AG08396 (cell line): ENCODE results near the gene GPN2.

ENCODE experiments used
- DNase-seq: peaks from one replicate; pipeline ENCODE4 v3.0.0; 2012; ENCODE audit warnings: low spot score, mixed read lengths

The GPN2 gene

DNA sequence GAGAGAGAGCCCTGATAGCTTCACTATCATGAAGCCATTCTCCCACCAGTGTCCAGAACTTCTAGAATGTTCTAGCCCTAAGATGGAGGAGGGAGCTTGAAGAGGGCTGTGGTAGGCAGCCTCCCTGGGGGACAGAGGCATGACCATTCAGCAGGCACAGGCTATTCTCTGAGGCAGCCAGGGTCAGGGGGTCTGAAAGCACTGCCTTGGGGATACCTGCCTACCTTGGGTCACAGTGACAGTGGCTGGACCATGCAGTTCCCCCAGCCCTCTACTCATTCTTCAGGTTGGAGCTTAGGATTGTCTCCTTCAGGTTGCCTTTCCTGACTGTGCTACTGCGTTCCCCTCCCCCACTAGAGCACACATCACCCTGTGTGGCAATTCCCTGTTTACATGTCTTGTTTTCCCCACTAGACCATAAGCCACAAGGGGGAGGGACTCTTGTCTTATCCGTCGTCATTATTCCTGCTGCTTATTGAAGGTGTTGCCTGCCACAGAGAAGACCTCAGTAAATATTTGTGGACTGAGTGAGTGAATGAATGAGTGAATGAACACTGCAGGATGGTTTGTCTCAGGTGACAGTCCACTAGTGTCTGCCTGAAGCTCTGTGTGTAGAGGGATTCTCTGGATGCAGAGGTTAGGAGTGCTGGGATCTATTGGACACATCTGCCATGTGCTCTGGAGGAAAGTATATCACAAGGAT is 58.4 kb downstream of the GPN2 start:
- peak; percentile 25 for DNase-seq

DNA sequence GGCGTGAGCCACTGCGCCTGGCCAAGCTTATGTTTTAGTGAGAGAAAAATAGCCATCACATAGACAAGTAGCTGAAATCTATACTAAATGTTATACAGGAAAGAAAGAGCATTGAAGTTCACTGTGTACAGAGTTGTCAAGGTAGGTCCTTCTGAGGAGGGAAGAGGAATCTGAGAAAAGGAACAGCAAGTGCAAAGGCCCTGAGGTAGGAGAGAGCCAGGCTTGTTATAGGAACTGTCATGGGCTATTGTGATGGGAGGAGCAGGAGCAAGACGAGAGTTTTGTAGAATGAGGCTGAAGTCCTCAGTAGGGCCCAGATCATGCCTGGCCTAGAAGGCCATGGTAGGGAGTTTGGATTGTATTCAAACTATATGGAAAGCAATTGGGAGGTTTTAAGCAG is 59.0 kb downstream of the GPN2 start:
- DNase-seq = no peak

DNA sequence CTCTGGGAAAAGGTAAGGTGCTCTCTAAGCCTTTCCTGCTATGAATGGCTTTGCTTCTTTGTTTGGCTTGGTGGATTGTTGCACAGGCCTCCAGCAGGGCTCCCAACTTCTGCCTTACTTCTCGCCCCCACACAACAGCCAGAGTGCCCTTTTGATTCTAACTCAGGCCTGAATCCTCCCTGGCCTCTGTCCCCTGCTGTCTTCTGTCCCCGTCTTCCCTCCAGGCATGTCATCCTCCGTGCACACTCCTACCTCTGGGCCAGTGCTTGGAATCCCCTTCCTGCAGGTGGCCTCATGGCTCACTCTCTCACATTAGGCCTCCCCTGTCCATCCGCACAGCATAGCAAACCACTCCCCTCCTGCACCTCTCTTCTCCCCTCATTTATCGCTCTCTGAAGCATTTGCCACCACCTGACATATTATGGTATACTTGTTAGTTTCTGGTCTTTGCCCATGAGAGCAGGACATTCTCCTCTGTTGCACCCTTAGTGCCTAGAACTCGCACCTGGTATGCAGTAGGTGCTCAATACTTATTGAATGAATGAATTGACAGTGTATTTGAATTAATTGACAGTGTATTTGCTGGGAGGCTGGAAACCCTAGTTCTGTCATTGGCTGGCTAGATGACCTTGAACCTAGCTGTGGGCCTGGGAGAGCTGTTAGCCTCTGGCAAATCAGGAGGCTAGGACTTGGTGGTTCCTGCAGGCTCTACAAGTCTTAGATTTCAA is 60.7 kb downstream of the GPN2 start:
- no peak for DNase-seq

DNA sequence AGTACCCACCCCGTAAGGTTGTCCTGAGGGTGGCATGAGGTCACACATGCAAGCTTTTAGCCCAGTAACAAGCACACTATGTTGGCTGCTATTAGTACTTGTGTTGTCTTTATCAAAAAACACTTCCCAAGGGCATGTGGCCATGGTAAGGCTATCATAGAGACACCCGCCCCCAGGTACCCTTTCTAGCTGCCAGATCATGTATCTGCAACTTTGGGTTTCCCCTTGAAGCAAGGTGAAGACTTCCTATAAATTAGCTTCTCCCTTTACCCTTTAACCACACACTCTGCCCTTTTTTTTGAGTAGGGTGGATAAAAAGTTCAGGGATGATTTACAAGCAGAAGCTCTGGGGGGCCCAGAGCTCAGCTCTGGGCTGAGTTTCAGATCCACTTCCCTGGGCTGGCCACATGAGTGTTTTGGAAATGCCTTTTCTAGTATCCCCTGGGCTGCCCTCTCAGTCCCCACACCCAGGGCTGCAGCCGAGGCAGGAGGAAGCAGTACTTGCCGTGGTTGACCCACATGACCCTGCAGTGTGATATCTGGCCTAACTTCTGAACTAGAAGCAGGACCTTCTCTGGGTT is 61.6 kb downstream of the GPN2 start:
- DNase-seq = no peak

DNA sequence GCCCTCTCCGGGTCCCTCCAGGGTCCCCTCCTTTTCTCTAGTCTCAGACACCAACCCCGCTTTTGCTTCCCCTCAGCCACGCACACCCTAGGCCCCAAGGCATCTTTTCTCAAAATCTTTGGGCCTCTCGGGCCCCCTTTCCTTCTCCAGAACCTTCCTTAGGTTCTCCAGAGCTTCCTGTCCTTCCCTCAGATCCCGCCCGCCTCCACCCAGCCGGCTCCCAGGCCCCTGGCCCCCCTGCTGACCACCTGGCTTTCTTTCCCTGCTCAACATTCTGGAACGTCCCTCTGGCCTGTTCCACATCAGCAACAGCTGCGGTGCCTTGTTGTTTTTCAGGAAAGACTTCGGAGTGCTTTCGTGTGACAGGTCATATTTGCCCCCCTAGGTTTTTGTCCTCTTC is 62.4 kb downstream of the GPN2 start:
- no peak for DNase-seq

DNA sequence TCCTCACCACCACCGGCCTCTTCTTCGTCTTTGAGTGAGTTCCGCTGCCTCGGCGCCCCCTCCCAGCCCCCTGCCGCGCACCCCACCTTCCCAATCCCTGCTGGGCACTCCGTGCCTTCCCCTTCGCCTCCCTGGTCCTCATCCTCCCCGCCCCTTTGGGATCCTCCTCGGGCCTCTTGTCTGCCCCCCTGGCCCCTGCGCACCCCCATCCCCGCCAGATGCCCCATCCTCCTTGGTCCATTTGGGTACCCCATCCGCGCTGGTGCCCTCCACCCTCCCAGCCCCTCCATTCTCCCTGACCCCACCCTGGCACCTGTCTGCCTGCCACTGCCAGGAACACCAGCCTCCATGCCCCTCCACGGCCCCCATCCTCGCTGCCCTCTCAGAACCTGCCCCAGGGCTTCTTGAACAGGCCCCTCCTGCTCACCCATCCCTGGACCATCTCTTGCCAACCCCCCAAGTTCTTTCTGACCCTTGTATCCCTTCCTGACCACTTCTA is 62.9 kb downstream of the GPN2 start:
- no peak for DNase-seq

DNA sequence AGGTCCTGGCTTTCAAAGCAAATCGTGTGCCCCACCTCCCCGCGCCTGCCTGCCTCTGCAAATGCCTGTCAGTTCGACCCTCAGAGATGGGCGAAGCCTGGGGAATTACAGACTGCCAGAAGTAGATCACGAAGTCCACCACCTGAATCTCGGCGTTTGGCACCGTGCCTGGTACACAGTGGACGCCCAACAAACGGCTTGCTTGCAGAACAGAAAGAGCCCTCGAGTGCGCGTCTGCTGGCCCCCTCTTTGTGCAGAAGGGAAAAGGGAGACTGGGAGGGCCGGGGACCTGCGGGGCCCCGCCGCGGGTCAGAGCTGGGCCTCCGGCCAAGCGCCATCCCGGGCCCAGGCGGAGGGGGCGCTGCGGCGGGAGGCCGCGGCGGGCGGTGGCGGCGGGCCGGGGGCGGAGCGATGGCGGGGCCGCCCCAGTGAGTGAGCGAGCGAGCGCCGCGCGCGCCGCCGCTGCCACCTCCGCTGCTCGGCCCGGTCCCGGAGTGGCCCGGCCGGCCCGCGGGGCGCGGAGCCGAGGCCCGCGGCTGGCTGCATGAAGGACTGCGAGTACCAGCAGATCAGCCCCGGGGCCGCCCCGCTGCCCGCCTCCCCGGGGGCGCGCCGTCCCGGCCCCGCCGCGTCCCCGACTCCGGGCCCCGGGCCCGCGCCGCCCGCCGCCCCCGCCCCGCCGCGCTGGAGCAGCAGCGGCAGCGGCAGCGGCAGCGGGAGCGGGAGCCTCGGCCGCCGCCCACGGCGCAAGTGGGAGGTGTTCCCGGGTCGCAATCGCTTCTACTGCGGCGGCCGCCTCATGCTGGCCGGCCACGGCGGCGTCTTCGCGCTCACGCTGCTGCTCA is 63.6 kb downstream of the GPN2 start, which contains the start of gene ZDHHC18:
TSS of gene ZDHHC18 (plus strand) at position 428 of the 845 bp plus-strand sequence. CDS start at position 545, 117 bp downstream.
- peak; percentile 93 for DNase-seq
